ENCODE measurements around the gene SH2D4B. TPM values are rescaled to one million over a fixed set of nuclear protein-coding genes. Genes with fewer than 3 reads are reported as not detected.

SH2D4B gene
- total RNA-seq, 4 donors from 2014 or later: 0.13 TPM; not detected in 3

DNA sequence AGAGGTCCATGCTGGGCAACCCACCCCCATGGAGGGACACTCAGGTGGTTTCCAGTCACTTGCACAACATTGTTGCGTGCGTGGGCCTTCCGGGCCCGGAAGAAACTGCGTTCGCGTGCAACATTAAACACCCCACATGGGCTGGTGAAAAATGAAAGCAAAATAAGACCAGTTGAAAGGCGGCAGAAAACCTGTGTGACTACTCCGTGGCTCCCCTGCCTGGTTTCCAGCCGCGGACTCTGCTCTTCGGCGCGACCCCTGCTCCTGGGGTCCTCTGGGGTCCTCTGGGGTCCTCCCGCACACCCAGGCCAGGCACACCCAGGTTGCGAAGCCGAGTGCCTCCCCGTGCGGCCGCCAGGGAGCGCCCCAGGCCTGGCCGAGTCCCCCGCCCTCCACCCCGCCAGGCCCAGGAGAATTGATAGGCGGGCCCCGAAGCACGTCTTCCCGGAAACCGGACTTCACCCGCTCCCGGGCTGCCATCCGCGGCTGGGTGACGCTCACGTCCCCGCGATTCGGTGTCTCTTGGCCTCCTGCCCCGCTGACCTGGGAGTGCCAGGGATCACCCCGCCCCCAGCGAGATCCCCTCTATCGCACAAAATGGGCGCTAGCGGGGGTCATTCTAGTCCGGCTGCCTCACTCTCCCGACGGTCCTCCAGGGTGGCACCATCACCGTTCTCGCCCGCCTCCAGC, 1.9 kb upstream of the SH2D4B start:
- 35% methylated on average over 22 of the region's 50 CpGs; no CpG with 5 or more reads in 1 of the 2 donors for WGBS, 2 donors
- Histone ChIP-seq H3K27ac (peak overlapping the region; percentile 35 to 79 (median 66)), H3K4me1 (peaks cover 0 to 33% (median 16%) of the 10 kb centered on the region in 3 donors), H3K27me3 (no peaks in the 10 kb centered on the region), H3K36me3 (no peaks in the 10 kb centered on the region), H3K4me3 (peak overlapping the region; percentile 32 to 70 (median 56)), H3K9me3 (no peaks in the 10 kb centered on the region)
- peak in 1 of 4 donors; percentile 50 for TF ChIP-seq POLR2A (IDR thresholded peaks at IDR 0.05)
- TF ChIP-seq, protein P1, sequence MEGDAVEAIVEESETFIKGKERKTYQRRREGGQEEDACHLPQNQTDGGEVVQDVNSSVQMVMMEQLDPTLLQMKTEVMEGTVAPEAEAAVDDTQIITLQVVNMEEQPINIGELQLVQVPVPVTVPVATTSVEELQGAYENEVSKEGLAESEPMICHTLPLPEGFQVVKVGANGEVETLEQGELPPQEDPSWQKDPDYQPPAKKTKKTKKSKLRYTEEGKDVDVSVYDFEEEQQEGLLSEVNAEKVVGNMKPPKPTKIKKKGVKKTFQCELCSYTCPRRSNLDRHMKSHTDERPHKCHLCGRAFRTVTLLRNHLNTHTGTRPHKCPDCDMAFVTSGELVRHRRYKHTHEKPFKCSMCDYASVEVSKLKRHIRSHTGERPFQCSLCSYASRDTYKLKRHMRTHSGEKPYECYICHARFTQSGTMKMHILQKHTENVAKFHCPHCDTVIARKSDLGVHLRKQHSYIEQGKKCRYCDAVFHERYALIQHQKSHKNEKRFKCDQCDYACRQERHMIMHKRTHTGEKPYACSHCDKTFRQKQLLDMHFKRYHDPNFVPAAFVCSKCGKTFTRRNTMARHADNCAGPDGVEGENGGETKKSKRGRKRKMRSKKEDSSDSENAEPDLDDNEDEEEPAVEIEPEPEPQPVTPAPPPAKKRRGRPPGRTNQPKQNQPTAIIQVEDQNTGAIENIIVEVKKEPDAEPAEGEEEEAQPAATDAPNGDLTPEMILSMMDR (IDR thresholded peaks at IDR 0.05): peak in 5 of 6 experiments; percentile 60 to 79 (median 69)
- intact Hi-C loops (cut with DNase I): no loop called here
- DNase-seq: peak; percentile 25

DNA sequence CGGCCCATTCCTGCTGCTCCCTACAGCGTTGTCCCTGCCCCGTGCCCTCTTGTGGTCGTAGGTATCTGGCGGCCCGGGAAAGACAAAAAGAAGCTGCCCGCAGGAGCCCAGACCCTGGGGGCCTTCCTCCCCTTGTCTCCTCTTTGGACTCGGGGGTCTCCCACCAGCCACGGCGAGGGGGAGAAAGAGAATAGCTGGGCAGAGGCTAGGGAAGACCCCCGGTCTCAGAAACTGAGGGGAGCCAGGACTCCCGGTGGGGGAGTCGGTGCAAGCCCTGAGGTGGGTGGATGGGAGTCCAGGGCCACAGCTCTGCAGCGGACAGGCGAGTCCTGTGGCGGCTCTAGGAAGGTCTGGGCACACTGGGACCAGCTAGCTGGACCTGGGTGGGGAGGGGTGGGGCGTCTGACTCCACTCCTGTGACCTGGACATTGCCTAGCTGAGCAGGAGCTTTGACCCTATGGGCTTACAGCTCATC, 1.3 kb upstream of the SH2D4B start:
- H3K27ac ChIP-seq: peak overlapping the region; percentile 35 to 79 (median 66)
- H3K4me1 ChIP-seq: peaks cover 0 to 39% (median 16%) of the 10 kb centered on the region in 3 donors
- no peaks in the 10 kb centered on the region for H3K9me3 ChIP-seq
- no peak for DNase-seq
- peak overlapping the region; percentile 32 to 70 (median 56) for H3K4me3 ChIP-seq
- TF ChIP-seq POLR2A (IDR thresholded peaks at IDR 0.05): no peak
- TF ChIP-seq, protein P1 (IDR thresholded peaks at IDR 0.05): no peak
- no peaks in the 10 kb centered on the region for H3K36me3 ChIP-seq
- H3K27me3 ChIP-seq: no peaks in the 10 kb centered on the region
- 72 to 100% methylated on average over 4 to 7 of the region's 17 CpGs for WGBS, 2 donors
- intact Hi-C loops (cut with DNase I): no loop called here

DNA sequence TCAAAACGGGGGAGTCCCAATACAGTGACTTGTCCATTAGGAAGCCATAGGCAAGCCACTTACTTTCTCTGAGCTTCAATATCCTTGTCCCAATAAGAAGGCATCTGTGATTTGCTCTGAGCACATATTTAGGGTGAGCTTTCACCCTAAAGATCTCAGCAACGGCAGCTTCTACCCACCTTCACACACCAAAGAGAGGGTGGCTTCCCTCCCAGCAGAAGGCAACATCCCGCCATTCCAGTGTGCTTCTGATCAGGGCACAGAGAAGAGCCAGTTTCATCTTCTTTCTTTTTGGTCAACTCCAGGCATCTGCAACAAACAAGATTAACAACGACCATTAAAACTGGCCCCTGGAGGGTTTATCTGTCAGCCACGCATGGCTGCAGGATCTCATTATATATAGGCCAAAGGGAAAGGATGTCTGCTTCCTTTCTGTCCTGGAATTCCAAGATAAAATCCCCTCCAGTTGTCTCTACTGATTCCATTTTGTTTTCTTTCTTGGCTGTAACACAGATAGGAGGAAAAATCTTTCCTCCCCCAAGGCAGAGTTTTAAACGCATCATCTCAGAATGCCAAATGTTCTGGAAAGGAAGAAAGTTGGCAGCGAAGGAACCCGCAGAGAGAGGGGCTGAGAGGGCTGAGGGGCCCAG, 491 bp upstream of the SH2D4B start:
- WGBS, 2 donors: 75 to 87% methylated on average over 8 of the region's 8 CpGs

DNA sequence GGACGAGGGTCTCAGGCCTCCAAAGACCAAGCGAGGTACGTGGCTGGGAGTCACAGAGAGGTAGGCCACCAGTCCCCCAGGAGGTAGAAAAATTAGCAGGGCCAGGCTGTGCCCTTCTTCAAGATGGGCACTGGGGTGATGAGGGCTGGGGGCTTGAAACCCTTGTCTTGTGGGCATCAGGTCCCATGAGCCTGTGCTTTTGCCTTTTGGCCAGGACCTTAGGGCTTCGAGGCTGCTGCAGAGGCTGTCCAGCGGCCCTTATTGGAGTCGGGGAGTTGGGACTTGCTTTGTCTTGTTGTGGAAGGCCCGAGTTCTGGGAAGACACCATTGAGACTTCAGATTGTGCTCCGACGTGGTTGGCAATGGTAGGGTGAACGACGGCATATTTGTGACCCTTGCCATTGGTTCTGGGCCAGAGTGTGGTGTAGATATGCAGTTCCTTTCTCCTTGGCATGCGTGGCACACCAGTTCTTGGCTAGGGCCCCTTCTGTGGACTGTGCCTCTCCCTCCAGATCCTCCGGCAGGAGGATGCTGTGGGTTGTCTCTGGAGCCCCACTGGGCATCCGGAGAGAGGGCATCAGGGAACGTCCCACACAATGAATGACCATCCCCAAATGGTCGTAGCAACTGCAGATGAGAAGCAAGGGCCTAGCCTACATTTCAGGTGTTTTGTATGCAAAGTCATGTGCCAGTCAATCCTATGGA, 931 bp downstream of the SH2D4B start:
- TF ChIP-seq, protein P1 (IDR thresholded peaks at IDR 0.05): no peak
- TF ChIP-seq POLR2A (IDR thresholded peaks at IDR 0.05): no peak
- WGBS, 2 donors: 73 to 93% methylated on average over 4 to 10 of the region's 16 CpGs
- no peak for DNase-seq

More for the DNA sequence above, 491 bp upstream of the SH2D4B start:
- no peak overlapping the region for H3K4me3 ChIP-seq
- H3K27ac ChIP-seq: no peak overlapping the region
- no peaks in the 10 kb centered on the region for H3K27me3 ChIP-seq
- intact Hi-C loops (cut with DNase I): no loop called here
- H3K9me3 ChIP-seq: no peaks in the 10 kb centered on the region
- no peak for TF ChIP-seq POLR2A (IDR thresholded peaks at IDR 0.05)
- TF ChIP-seq, protein P1 (IDR thresholded peaks at IDR 0.05): no peak
- DNase-seq: no peak
- H3K36me3 ChIP-seq: no peaks in the 10 kb centered on the region
- peaks cover 0 to 45% (median 16%) of the 10 kb centered on the region in 3 donors for H3K4me1 ChIP-seq

More for the DNA sequence above, 931 bp downstream of the SH2D4B start:
- intact Hi-C loops (cut with DNase I): no loop called here
- Histone ChIP-seq H3K4me1 (peaks cover 0 to 45% (median 16%) of the 10 kb centered on the region in 3 donors), H3K9me3 (no peaks in the 10 kb centered on the region), H3K27ac (no peak overlapping the region), H3K27me3 (no peaks in the 10 kb centered on the region), H3K36me3 (no peaks in the 10 kb centered on the region), H3K4me3 (no peak overlapping the region)

Data from esophagus squamous epithelium (tissue), 5 donors.